Measurements from ENCODE around the gene NACC2.

GRCh38 chr9:136008693-136008997 lies 86.4 kb downstream of the NACC2 start:
- TF ChIP-seq CTCF (conservative IDR thresholded peaks at IDR 0.05; ENCODE audit: low read length): no peak
- no peak for TF ChIP-seq EZH2phosphoT487 (IDR thresholded peaks at IDR 0.05; ENCODE audit: borderline replicate concordance)
